ENCODE measurements around the gene CDC42BPA.
"Not testable (repeated sequence)": the region's sequence is repeated elsewhere in the genome, so short reads cannot be mapped to it uniquely, and the experiment has no call there.

DNA sequence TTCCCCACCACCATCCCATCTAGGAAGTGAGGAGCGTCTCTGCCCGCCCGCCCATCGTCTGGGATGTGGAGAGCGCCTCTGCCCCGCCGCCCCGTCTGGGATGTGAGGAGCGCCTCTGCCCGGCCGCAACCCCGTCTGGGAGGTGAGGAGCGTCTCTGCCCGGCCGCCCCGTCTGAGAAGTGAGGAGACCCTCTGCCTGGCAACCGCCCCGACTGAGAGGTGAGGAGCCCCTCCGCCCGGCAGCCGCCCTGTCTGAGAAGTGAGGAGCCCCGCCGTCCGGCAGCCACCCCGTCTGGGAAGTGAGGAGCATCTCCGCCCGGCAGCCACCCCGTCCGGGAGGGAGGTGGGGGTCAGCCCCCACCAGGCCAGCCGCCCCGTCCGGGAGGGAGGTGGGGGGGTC, 185.6 kb downstream of the CDC42BPA start:
- not testable (repeated sequence) for TF ChIP-seq EZH2 (IDR thresholded peaks at IDR 0.05; ENCODE audit: insufficient read depth, poor library complexity, severe bottlenecking); EZH2phosphoT487 (IDR thresholded peaks at IDR 0.05; ENCODE audit: insufficient read depth, low read depth)

Data from GM23248 (cell line).